H54 (cell line): Measurements from ENCODE around the gene PHC1.

Experiments
- DNase-seq: peaks from one replicate; pipeline ENCODE4 v3.0.0; 2011; ENCODE audit warnings: low spot score, mixed read lengths; ENCODE audit not compliant: insufficient read length
- FAIRE-seq: peaks from 3 replicates; lab custom pipeline; 2011; peaks lifted over from hg19 to GRCh38; lab: Jason Lieb, UNC
- POLR2A ChIP-seq: IDR thresholded peaks from 2 replicates; pipeline ENCODE4 v1.6.1; 2011; ENCODE audit warnings: low read depth, mild to moderate bottlenecking, low read length

PHC1 gene

GRCh38 chr12:8950702-8951478 lies 36.6 kb downstream of the PHC1 start:
- no peak for DNase-seq
- no peak for FAIRE-seq
- TF ChIP-seq POLR2A, result no peak

- DNase-seq (no peak), FAIRE-seq (no peak)
- TF ChIP-seq POLR2A, result no peak
These were observed 37.4 kb downstream of the PHC1 start for GRCh38 chr12:8951744-8952143.

DNA sequence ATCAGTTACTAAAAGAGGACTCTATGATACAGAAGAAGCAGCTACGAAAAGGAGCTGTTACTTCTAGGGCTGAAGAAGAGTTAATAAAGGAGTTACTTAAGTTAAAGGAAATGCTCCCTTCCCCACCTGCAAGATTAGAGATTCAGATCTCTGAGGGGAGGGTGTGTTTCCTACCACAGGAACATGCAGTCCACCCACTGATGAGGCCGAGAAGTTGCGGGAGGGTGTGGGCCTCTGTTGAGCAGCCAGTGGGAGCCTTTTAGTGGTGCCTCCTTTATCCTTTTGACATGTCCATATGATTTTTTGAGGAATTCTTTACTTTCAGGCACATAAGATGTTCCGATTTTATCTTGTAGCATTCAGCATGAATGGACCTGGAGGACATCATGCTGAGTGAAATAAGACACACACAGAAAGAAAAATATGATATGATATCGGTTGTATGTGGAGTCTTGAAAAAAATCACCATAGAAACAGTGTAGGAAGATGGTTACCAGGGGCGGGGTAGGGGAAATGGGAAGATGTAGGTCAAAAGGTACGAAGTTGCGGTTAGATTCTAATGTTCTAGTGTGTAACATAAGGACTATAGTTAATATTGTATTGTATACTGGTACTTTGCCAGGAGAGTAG lies 39.6 kb downstream of the PHC1 start:
- DNase-seq (no peak), FAIRE-seq (no peak)
- TF ChIP-seq POLR2A, result no peak

- no peak for TF ChIP-seq POLR2A
- no peak for DNase-seq
- no peak for FAIRE-seq
These were observed 41.8 kb downstream of the PHC1 start for GRCh38 chr12:8956073-8956472.

- FAIRE-seq, result no peak
These were observed 42.5 kb downstream of the PHC1 start for GRCh38 chr12:8956772-8957171.

GRCh38 chr12:8957561-8957960 lies 43.3 kb downstream of the PHC1 start:
- FAIRE-seq (no peak), DNase-seq (no peak)
- no peak for TF ChIP-seq POLR2A

More at GRCh38 chr12:8956772-8957171, 42.5 kb downstream of the PHC1 start:
- no peak for TF ChIP-seq POLR2A
- no peak for DNase-seq

DNA sequence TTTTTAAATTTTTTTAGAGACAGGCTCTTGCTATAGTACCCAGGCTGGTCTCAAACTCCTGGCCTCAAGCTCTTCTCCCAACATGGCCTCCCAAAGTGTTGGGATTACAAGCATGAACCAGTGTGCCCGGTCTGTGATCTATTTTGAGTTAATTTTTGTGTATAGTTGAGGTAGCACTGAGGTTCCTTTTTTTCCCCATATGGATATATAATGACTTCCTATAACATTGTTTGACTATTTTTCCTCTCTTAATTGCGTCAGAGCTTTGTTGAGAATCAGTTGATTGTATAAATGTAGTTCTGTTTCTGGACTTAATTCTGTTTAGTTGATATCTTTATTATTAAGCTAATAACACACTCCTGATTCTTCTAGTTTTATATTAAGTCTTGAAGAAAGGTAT lies 43.8 kb downstream of the PHC1 start:
- TF ChIP-seq POLR2A, result no peak
- FAIRE-seq, result no peak
- no peak for DNase-seq

GRCh38 chr12:8960176-8960575 lies 45.9 kb downstream of the PHC1 start:
- FAIRE-seq (no peak), DNase-seq (no peak)
- no peak for TF ChIP-seq POLR2A

DNA sequence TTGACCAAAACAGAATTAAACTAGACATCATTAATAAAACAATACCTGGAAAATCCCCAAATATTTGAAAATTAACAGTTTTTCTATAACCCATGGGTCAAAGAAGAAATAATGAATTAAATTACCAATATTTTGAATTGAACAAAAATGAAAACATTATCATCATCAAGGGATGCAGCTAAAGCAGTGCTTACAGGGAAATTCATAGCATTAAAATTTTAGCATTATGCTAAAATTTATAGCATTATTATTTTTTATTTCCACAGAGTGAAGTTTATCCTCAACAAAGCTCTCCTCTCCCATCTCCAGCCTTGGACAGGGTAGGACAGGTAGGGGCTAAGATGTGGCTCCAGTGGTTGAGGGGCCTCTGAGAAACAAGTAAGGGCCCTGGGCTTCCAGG lies 54.5 kb downstream of the PHC1 start:
- FAIRE-seq (no peak), DNase-seq (no peak)
- no peak for TF ChIP-seq POLR2A

DNA sequence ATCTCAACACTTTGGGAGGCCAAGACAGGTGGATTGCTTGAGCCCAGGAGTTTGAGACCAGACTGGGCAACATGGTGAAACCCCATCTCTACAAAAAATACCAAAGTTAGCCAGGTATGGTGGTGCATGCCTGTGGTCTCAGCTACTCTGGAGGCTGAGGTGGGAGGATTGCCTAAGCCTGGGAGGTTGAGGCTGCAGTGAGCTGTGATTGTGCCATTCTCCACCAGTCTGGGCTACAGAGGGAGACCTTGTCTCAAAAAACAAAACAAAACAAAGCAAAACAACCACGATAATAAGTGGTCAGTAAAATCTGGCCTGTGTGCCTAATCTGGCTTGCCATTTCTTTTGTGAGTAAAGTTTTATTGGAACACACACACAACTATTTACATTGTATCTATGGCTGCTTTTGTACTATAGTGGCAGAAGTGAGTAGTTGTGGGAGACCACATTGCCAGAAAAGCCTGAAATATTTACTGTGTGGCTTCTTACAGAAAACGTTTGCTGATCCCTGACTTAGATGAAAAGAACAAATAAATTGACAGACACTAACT lies 55.6 kb downstream of the PHC1 start:
- no peak for DNase-seq
- FAIRE-seq, result no peak
- TF ChIP-seq POLR2A, result no peak

DNA sequence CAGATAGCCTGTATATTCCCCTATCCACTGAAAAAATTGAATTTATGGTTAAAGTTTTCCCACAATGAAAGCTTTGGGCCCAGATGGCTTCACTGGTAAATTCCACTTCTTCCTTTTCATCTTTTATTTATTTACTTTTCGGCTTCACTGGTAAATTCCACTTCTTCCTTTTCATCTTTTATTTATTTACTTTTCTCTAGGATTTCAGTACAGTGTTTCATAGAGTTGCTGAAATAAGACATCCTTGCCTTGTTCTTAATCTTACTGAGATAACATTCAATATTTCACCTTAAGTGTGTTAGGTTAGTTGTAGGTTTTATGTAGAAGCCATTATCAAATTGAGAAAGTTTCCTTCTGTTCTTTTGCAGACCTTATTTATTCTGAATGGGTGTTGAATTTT lies 56.1 kb downstream of the PHC1 start:
- TF ChIP-seq POLR2A, result no peak
- no peak for DNase-seq
- FAIRE-seq, result no peak

GRCh38 chr12:8980137-8980536 lies 65.8 kb downstream of the PHC1 start:
- FAIRE-seq (no peak), DNase-seq (no peak)
- TF ChIP-seq POLR2A, result no peak

DNA sequence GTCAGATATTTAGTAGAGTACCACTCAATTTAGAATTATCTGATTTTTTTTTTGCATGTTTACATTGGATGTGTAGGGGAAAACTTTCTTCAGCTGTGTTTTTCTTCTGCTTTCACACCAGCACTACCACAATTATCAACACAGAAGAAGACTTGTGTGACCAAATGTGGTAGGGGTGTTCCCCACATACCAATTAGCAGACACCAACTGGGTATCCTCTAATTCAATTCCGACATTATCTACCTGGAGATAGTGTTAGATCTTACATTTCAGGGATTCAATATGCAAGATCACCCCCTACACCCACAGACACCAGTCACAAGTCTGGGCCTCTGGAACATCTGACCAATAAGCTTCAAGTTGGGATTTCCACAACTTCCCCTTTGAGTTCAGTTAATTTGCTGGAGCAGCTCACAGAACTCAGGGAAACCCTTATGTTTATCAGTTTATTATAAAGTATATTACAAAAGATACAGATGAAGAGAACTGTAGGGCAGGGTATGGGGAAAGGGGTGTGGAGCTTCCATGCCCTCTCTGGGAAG lies 71.0 kb downstream of the PHC1 start:
- no peak for DNase-seq
- FAIRE-seq, result no peak
- no peak for TF ChIP-seq POLR2A

DNA sequence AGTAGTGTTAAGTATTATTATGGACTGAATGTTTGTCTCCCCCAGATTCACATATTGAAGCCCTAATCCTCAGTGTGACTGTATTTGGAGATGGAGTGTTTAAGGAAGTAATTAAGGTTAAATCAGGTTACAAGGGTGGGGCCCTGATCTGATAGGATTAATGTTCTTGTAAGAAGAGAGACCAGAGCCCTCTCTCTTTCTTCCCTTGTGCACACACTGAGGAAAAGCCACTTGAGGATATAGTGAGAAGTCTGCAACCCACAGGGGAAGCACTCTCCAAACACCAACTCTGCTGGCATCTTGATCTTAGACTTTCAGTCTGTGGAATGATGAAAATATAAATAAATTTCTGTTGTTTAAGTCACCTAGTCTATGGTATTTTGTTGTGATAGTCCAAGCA lies 72.9 kb downstream of the PHC1 start:
- FAIRE-seq, result no peak
- DNase-seq, result no peak
- TF ChIP-seq POLR2A, result no peak
